Measurements from ENCODE around the gene LRMDA.

LRMDA gene

GRCh38 chr10:76270464-76270863, 839.0 kb downstream of the LRMDA start:
- no peak for DNase-seq (ENCODE audit: low read depth)

- DNase-seq (ENCODE audit: low read depth), result no peak
These were observed 843.5 kb downstream of the LRMDA start for GRCh38 chr10:76274933-76275332.

- DNase-seq (ENCODE audit: low read depth), result no peak
These were observed 847.5 kb downstream of the LRMDA start for GRCh38 chr10:76278811-76279460.

- DNase-seq (ENCODE audit: low read depth), result no peak
These were observed 850.2 kb downstream of the LRMDA start for GRCh38 chr10:76281659-76282058.

- DNase-seq (ENCODE audit: low read depth), result no peak
These were observed 850.9 kb downstream of the LRMDA start for GRCh38 chr10:76282061-76283025.

GRCh38 chr10:76284351-76284750, 852.9 kb downstream of the LRMDA start:
- DNase-seq (ENCODE audit: low read depth), result no peak

GRCh38 chr10:76285012-76285411, 853.6 kb downstream of the LRMDA start:
- no peak for DNase-seq (ENCODE audit: low read depth)

- no peak for DNase-seq (ENCODE audit: low read depth)
These were observed 854.1 kb downstream of the LRMDA start for GRCh38 chr10:76285515-76285914.

- DNase-seq (ENCODE audit: low read depth), result no peak
These were observed 855.1 kb downstream of the LRMDA start for GRCh38 chr10:76286536-76286935.

- no peak for DNase-seq (ENCODE audit: low read depth)
These were observed 856.4 kb downstream of the LRMDA start for GRCh38 chr10:76287856-76288255.

GRCh38 chr10:76291175-76291574, 859.8 kb downstream of the LRMDA start:
- DNase-seq (ENCODE audit: low read depth), result no peak

- no peak for DNase-seq (ENCODE audit: low read depth)
These were observed 860.5 kb downstream of the LRMDA start for GRCh38 chr10:76291885-76292284.

GRCh38 chr10:76296957-76297356, 865.5 kb downstream of the LRMDA start:
- DNase-seq (ENCODE audit: low read depth), result no peak

- DNase-seq (ENCODE audit: low read depth), result no peak
These were observed 865.9 kb downstream of the LRMDA start for GRCh38 chr10:76297358-76297757.

- no peak for DNase-seq (ENCODE audit: low read depth)
These were observed 866.4 kb downstream of the LRMDA start for GRCh38 chr10:76297780-76298281.

- no peak for DNase-seq (ENCODE audit: low read depth)
These were observed 866.9 kb downstream of the LRMDA start for GRCh38 chr10:76298329-76298728.

- no peak for DNase-seq (ENCODE audit: low read depth)
These were observed 868.1 kb downstream of the LRMDA start for GRCh38 chr10:76299501-76299900.

- no peak for DNase-seq (ENCODE audit: low read depth)
These were observed 869.8 kb downstream of the LRMDA start for GRCh38 chr10:76301211-76301610.

GRCh38 chr10:76301950-76302349, 870.5 kb downstream of the LRMDA start:
- DNase-seq (ENCODE audit: low read depth), result no peak

- no peak for DNase-seq (ENCODE audit: low read depth)
These were observed 871.1 kb downstream of the LRMDA start for GRCh38 chr10:76302481-76302880.

- no peak for DNase-seq (ENCODE audit: low read depth)
These were observed 871.7 kb downstream of the LRMDA start for GRCh38 chr10:76302961-76303630.

- no peak for DNase-seq (ENCODE audit: low read depth)
These were observed 872.4 kb downstream of the LRMDA start for GRCh38 chr10:76303682-76304316.

All from T follicular helper cell (primary cell).